ENCODE measurements around the gene SEPHS1.

SEPHS1 gene

DNA sequence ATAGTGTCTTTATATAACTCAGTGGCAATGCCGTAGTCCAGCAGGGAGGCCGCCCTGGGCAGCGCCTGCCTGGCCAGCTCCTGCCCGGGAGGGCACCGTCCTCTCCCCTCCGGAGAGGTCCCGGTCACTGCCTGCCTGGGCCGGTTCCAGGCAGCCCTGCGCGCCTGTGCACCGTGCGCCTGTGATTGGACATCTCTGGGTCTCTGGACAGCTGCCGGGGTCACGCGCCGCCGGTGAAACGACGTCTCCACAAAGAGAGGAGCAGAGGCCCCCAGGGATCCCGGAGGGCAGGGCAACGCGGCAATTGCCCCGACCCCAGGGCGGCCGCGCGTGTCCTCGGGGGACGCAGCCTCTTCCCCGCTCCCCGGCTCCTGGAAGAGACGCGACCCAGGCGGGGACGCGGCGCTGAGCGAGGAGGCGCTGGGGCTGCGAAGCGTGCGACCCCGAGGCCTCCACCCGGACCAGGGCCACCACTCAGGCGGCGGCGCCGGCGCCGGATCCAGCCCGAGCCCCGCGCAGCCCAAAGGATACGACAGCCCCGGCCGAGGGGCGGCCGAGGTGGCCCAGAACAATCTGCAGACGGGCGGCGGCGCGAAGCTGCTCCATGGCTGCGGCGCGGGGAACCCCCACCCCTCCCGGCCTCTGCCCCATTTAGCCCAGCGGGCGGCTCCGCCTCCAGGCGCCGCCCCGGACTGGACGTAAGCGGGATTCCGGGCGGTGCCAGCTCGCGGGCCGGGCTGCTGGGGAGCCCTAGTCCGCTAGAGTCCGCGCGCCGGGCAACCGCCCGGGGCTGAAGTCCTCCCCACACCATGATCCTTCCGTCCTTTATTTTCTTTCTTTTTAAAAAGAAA, 48.4 kb downstream of the SEPHS1 start, which contains the start of gene PHYH (continued):
- peak; percentile 97 for TF ChIP-seq ZNF335 (tag by site-specific recombination; conservative IDR thresholded peaks at IDR 0.05)
- no peak for TF ChIP-seq GLI4 (tag by site-specific recombination; IDR thresholded peaks at IDR 0.05)
- TF ChIP-seq ZNF747 (tag by site-specific recombination; IDR thresholded peaks at IDR 0.05), result no peak
- TF ChIP-seq, protein P1, sequence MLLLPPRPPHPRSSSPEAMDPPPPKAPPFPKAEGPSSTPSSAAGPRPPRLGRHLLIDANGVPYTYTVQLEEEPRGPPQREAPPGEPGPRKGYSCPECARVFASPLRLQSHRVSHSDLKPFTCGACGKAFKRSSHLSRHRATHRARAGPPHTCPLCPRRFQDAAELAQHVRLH (tag by site-specific recombination; IDR thresholded peaks at IDR 0.05), result no peak
- no peak for TF ChIP-seq YY2 (tag by site-specific recombination; IDR thresholded peaks at IDR 0.05)
- no peak for TF ChIP-seq ZNF837 (tag by site-specific recombination; IDR thresholded peaks at IDR 0.05)
- no peak; the same call in 1 of the 2 replicates for TF ChIP-seq ZNF223 (tag by site-specific recombination; IDR thresholded peaks at IDR 0.05)
- TF ChIP-seq, protein P2, sequence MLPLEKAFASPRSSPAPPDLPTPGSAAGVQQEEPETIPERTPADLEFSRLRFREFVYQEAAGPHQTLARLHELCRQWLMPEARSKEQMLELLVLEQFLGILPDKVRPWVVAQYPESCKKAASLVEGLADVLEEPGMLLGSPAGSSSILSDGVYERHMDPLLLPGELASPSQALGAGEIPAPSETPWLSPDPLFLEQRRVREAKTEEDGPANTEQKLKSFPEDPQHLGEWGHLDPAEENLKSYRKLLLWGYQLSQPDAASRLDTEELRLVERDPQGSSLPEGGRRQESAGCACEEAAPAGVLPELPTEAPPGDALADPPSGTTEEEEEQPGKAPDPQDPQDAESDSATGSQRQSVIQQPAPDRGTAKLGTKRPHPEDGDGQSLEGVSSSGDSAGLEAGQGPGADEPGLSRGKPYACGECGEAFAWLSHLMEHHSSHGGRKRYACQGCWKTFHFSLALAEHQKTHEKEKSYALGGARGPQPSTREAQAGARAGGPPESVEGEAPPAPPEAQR (tag by site-specific recombination; IDR thresholded peaks at IDR 0.05), result no peak
- no peak for TF ChIP-seq ZNF16 (tag by site-specific recombination; IDR thresholded peaks at IDR 0.05; ENCODE audit: low read depth)
- 0 out of 2 replicates have a peak, but pooled peaks have one; percentile 43 for TF ChIP-seq ZNF677 (tag by site-specific recombination; IDR thresholded peaks at IDR 0.05)
- TF ChIP-seq ZNF184 (tag by site-specific recombination; IDR thresholded peaks at IDR 0.05), result no peak
- TF ChIP-seq ZBTB21 (tag by site-specific recombination; IDR thresholded peaks at IDR 0.05), result no peak
- TF ChIP-seq ZNF529 (tag by site-specific recombination; IDR thresholded peaks at IDR 0.05; ENCODE audit: insufficient replicate concordance), result no peak
- TF ChIP-seq, protein P3, sequence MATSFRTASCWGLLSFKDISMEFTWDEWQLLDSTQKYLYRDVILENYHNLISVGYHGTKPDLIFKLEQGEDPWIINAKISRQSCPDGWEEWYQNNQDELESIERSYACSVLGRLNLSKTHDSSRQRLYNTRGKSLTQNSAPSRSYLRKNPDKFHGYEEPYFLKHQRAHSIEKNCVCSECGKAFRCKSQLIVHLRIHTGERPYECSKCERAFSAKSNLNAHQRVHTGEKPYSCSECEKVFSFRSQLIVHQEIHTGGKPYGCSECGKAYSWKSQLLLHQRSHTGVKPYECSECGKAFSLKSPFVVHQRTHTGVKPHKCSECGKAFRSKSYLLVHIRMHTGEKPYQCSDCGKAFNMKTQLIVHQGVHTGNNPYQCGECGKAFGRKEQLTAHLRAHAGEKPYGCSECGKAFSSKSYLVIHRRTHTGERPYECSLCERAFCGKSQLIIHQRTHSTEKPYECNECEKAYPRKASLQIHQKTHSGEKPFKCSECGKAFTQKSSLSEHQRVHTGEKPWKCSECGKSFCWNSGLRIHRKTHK (tag by site-specific recombination; IDR thresholded peaks at IDR 0.05), result no peak
- TF ChIP-seq ZNF354C (tag by site-specific recombination; IDR thresholded peaks at IDR 0.05; ENCODE audit: borderline replicate concordance, low read depth), result no peak
- TF ChIP-seq KLF1 (tag by site-specific recombination; IDR thresholded peaks at IDR 0.05), result peak; percentile 79
- peak; percentile 76 for TF ChIP-seq ZSCAN30 (tag by site-specific recombination; IDR thresholded peaks at IDR 0.05)
- TF ChIP-seq ZNF544 (tag by site-specific recombination; IDR thresholded peaks at IDR 0.05), result no peak
- TF ChIP-seq, protein P4, sequence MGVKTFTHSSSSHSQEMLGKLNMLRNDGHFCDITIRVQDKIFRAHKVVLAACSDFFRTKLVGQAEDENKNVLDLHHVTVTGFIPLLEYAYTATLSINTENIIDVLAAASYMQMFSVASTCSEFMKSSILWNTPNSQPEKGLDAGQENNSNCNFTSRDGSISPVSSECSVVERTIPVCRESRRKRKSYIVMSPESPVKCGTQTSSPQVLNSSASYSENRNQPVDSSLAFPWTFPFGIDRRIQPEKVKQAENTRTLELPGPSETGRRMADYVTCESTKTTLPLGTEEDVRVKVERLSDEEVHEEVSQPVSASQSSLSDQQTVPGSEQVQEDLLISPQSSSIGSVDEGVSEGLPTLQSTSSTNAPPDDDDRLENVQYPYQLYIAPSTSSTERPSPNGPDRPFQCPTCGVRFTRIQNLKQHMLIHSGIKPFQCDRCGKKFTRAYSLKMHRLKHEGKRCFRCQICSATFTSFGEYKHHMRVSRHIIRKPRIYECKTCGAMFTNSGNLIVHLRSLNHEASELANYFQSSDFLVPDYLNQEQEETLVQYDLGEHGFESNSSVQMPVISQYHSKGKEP (tag by site-specific recombination; IDR thresholded peaks at IDR 0.05), result no peak
- peak; percentile 90 for TF ChIP-seq ZBTB20 (tag by site-specific recombination; IDR thresholded peaks at IDR 0.05)
- no peak for TF ChIP-seq ZBTB17 (tag by site-specific recombination; IDR thresholded peaks at IDR 0.05)
- TF ChIP-seq, protein P5, sequence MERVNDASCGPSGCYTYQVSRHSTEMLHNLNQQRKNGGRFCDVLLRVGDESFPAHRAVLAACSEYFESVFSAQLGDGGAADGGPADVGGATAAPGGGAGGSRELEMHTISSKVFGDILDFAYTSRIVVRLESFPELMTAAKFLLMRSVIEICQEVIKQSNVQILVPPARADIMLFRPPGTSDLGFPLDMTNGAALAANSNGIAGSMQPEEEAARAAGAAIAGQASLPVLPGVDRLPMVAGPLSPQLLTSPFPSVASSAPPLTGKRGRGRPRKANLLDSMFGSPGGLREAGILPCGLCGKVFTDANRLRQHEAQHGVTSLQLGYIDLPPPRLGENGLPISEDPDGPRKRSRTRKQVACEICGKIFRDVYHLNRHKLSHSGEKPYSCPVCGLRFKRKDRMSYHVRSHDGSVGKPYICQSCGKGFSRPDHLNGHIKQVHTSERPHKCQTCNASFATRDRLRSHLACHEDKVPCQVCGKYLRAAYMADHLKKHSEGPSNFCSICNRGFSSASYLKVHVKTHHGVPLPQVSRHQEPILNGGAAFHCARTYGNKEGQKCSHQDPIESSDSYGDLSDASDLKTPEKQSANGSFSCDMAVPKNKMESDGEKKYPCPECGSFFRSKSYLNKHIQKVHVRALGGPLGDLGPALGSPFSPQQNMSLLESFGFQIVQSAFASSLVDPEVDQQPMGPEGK (tag by site-specific recombination; IDR thresholded peaks at IDR 0.05), result peak; percentile 84
- TF ChIP-seq IKZF3 (tag by site-specific recombination; IDR thresholded peaks at IDR 0.05), result 0 out of 2 replicates have a peak, but pooled peaks have one; percentile 47
- TF ChIP-seq ZNF169 (tag by site-specific recombination; IDR thresholded peaks at IDR 0.05), result no peak
- peak; percentile 74 for TF ChIP-seq SP3 (tag by site-specific recombination; IDR thresholded peaks at IDR 0.05)
- no peak for TF ChIP-seq OVOL3 (tag by site-specific recombination; IDR thresholded peaks at IDR 0.05)
- peak; percentile 51; the same call in 1 of the 2 replicates for TF ChIP-seq ZSCAN23 (tag by site-specific recombination; IDR thresholded peaks at IDR 0.05)
- TF ChIP-seq ZNF112 (tag by site-specific recombination; IDR thresholded peaks at IDR 0.05), result no peak
- TF ChIP-seq ZNF2 (tag by site-specific recombination; IDR thresholded peaks at IDR 0.05), result peak; percentile 16; the same call in 1 of the 2 replicates
- TF ChIP-seq, protein P6, sequence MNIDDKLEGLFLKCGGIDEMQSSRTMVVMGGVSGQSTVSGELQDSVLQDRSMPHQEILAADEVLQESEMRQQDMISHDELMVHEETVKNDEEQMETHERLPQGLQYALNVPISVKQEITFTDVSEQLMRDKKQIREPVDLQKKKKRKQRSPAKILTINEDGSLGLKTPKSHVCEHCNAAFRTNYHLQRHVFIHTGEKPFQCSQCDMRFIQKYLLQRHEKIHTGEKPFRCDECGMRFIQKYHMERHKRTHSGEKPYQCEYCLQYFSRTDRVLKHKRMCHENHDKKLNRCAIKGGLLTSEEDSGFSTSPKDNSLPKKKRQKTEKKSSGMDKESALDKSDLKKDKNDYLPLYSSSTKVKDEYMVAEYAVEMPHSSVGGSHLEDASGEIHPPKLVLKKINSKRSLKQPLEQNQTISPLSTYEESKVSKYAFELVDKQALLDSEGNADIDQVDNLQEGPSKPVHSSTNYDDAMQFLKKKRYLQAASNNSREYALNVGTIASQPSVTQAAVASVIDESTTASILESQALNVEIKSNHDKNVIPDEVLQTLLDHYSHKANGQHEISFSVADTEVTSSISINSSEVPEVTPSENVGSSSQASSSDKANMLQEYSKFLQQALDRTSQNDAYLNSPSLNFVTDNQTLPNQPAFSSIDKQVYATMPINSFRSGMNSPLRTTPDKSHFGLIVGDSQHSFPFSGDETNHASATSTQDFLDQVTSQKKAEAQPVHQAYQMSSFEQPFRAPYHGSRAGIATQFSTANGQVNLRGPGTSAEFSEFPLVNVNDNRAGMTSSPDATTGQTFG (tag by site-specific recombination; IDR thresholded peaks at IDR 0.05; ENCODE audit: borderline replicate concordance), result no peak
- TF ChIP-seq ZNF521 (tag by site-specific recombination; IDR thresholded peaks at IDR 0.05), result no peak
- no peak for TF ChIP-seq SCRT2 (tag by site-specific recombination; IDR thresholded peaks at IDR 0.05)

All from HEK293 (cell line).